Lower leg skin (tissue), 3 donors: ENCODE measurements around the gene MBD3.

Source experiments
- POLR2A ChIP-seq, 2 donors: fragments of 450-650 bp; IDR thresholded peaks; one replicate each; pipeline ENCODE4 v1.6.1; 2016 to 2017; ENCODE audit warnings: antibody characterized with exemption in 2 of 2, mild to moderate bottlenecking in 1 of 2, moderate library complexity in 1 of 2
- TF ChIP-seq, protein P1 (sequence below), 3 donors: fragments of 450-650 bp; IDR thresholded peaks; one replicate each; pipeline ENCODE4 v1.5.1; 2016; ENCODE audit warnings: antibody characterized with exemption in 3 of 3, mild to moderate bottlenecking in 3 of 3, moderate library complexity in 2 of 3

DNA sequence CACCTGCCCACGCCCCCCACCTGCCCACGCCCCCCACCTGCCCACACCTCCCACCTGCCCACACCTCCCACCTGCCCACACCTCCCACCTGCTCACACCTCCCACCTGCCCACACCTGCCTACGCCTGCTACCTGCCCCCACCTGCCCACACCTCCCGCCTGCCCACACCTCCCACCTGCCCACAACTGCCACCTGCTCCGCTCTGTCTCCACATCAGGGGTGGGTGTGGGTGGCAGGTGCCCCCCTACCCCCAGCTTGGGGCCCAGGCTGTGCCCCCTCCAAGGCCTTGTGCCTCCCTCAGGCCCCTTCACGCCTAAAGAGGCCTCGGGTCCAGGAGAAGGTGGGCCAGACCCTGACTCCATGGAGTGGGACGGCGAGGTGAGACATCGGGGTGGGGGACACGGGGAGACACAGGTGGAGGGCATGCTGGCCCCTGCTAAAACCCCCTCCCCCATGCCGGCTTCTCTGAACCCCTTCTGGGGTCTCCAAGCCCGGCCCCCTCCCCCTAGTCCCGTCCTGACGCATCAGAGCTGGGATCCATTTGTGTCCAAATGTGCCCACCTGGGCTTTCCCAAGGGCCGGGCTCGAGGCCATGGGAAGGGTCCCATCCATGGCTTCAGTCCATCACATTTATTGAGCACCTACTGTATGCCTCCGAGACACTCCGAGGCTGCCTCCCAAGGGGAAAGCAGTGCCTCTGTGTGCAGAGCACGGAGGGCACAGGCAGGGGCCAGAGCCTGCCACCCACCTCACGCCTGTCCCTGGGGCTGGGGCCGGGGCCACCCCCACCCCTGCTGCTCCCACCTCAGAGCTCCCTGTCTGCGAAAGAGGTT lies 63.9 kb downstream of the MBD3 start:
- TF ChIP-seq, protein P1, sequence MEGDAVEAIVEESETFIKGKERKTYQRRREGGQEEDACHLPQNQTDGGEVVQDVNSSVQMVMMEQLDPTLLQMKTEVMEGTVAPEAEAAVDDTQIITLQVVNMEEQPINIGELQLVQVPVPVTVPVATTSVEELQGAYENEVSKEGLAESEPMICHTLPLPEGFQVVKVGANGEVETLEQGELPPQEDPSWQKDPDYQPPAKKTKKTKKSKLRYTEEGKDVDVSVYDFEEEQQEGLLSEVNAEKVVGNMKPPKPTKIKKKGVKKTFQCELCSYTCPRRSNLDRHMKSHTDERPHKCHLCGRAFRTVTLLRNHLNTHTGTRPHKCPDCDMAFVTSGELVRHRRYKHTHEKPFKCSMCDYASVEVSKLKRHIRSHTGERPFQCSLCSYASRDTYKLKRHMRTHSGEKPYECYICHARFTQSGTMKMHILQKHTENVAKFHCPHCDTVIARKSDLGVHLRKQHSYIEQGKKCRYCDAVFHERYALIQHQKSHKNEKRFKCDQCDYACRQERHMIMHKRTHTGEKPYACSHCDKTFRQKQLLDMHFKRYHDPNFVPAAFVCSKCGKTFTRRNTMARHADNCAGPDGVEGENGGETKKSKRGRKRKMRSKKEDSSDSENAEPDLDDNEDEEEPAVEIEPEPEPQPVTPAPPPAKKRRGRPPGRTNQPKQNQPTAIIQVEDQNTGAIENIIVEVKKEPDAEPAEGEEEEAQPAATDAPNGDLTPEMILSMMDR (IDR thresholded peaks at IDR 0.05): no peak
- no peak for TF ChIP-seq POLR2A (IDR thresholded peaks at IDR 0.05)
